Common myeloid progenitor, CD34-positive (primary cell): ENCODE results near the gene EXD3.

Source experiments
- CTCF ChIA-PET: fragments of 350-600 bp; sonication (Branson Sonifier 250); formaldehyde crosslinking; loops from one replicate; lab custom pipeline; 2021; ENCODE audit warnings: antibody characterized with exemption; lab: Charles Lee
- POLR2A ChIA-PET: fragments of 350-600 bp; sonication (Branson Sonifier 250); formaldehyde crosslinking; loops from one replicate; lab custom pipeline; 2021; ENCODE audit warnings: antibody characterized with exemption; lab: Charles Lee
- DNase-seq, 3 donors: peaks; one replicate each; pipeline versions ENCODE4 v3.0.0 to v3.0.0-alpha.2; 2013
- H3K27ac ChIP-seq, 2 experiments: 1 replicate in 1 of 2; 2 replicates in 1 of 2; pipeline ENCODE4 v1.7.0; 2013; ENCODE audit warnings: inconsistent platforms in 2 of 2, low read length in 2 of 2, mild to moderate bottlenecking in 2 of 2, low read depth in 1 of 2, moderate library complexity in 1 of 2; ENCODE audit not compliant: severe bottlenecking in 2 of 2, insufficient read depth in 1 of 2, poor library complexity in 1 of 2
- H3K27me3 ChIP-seq, 5 experiments: replicated peaks in 2 of 5; 1 replicate in 3 of 5; 2 replicates in 2 of 5; pipeline versions ENCODE4 v1.6.1 to v1.7.0; 2013; ENCODE audit warnings: low read length in 4 of 5, mild to moderate bottlenecking in 2 of 5, moderate library complexity in 2 of 5, inconsistent platforms in 1 of 5; ENCODE audit not compliant: insufficient read depth in 5 of 5, control insufficient read depth in 4 of 5
- H3K36me3 ChIP-seq, 4 experiments: 1 replicate in 2 of 4; 2 replicates in 2 of 4; pipeline versions ENCODE4 v1.6.1 to v1.7.0; 2013; ENCODE audit warnings: low read length in 3 of 4, control low read depth in 1 of 4, mild to moderate bottlenecking in 1 of 4; ENCODE audit not compliant: control insufficient read depth in 4 of 4, insufficient read depth in 4 of 4
- H3K4me1 ChIP-seq, 4 experiments: 1 replicate in 3 of 4; 2 replicates in 1 of 4; pipeline versions ENCODE4 v1.6.1 to v1.7.1; 2013; ENCODE audit warnings: low read length in 3 of 4, mild to moderate bottlenecking in 3 of 4, control low read depth in 1 of 4, inconsistent platforms in 1 of 4, moderate library complexity in 1 of 4; ENCODE audit not compliant: control insufficient read depth in 4 of 4, insufficient read depth in 4 of 4; ENCODE audit errors: control extremely low read depth in 1 of 4
- H3K4me3 ChIP-seq, 7 experiments: 1 replicate in 4 of 7; 2 replicates in 3 of 7; pipeline versions ENCODE4 v1.5.1 to v1.7.0; 2013; ENCODE audit warnings: mild to moderate bottlenecking in 7 of 7, low read length in 6 of 7, moderate library complexity in 6 of 7, inconsistent platforms in 2 of 7, low read depth in 2 of 7, control low read depth in 1 of 7; ENCODE audit not compliant: insufficient read depth in 4 of 7, control insufficient read depth in 1 of 7; ENCODE audit errors: extremely low read depth in 1 of 7
- H3K9me3 ChIP-seq, 5 experiments: 1 replicate in 4 of 5; 2 replicates in 1 of 5; pipeline versions ENCODE4 v1.6.1 to v1.7.1; 2013; ENCODE audit warnings: low read length in 4 of 5, mild to moderate bottlenecking in 2 of 5, inconsistent platforms in 1 of 5, low read depth in 1 of 5, moderate library complexity in 1 of 5; ENCODE audit not compliant: control insufficient read depth in 4 of 5, insufficient read depth in 2 of 5; ENCODE audit errors: control extremely low read depth in 1 of 5
- WGBS: methylation state at CpG from one replicate; pipeline ENCODE4 v1.1.5; 2013; ENCODE audit not compliant: insufficient coverage; 5-methylcytosine and 5-hydroxymethylcytosine counted together

EXD3 gene

GRCh38 chr9:137355761-137356365, 67.1 kb downstream of the EXD3 start:
- no peaks in the 10 kb centered on the region for H3K27me3 ChIP-seq
- 94% methylated on average over 14 of the region's 18 CpGs for WGBS
- ChIA-PET POLR2A (no interaction called here), CTCF (no interaction called here)
- H3K4me3 ChIP-seq: no peak overlapping the region
- no peak overlapping the region for H3K27ac ChIP-seq
- peaks cover 0 to 30% (median 18%) of the 10 kb centered on the region in 5 experiments for H3K9me3 ChIP-seq
- H3K36me3 ChIP-seq: peaks cover 0 to 6% (median 3%) of the 10 kb centered on the region in 4 experiments
- H3K4me1 ChIP-seq: no peaks in the 10 kb centered on the region
- DNase-seq: peak in 2 of 3 donors; percentile 27 to 49

- ChIA-PET CTCF (interaction anchor here (1.6 kb wide), 1 partner anchor 19 kb away, joined by 3 read pairs; no protein-coding TSS in a partner anchor), POLR2A (no interaction called here)
- DNase-seq: peak in 2 of 3 donors; percentile 69 to 80
- H3K36me3 ChIP-seq: peaks cover 0 to 6% (median 3%) of the 10 kb centered on the region in 4 experiments
- no peaks in the 10 kb centered on the region for H3K27me3 ChIP-seq
- H3K4me1 ChIP-seq: no peaks in the 10 kb centered on the region
- 93% methylated on average over 18 of the region's 30 CpGs for WGBS
- peaks cover 0 to 30% (median 18%) of the 10 kb centered on the region in 5 experiments for H3K9me3 ChIP-seq
- H3K4me3 ChIP-seq: no peak overlapping the region
- H3K27ac ChIP-seq: no peak overlapping the region
These were observed 67.9 kb downstream of the EXD3 start for GRCh38 chr9:137354845-137355760.

GRCh38 chr9:137354153-137354844, 68.7 kb downstream of the EXD3 start:
- Histone ChIP-seq H3K9me3 (peaks cover 0 to 30% (median 18%) of the 10 kb centered on the region in 5 experiments), H3K4me1 (no peaks in the 10 kb centered on the region), H3K27me3 (no peaks in the 10 kb centered on the region), H3K36me3 (peaks cover 0 to 6% (median 3%) of the 10 kb centered on the region in 4 experiments), H3K4me3 (no peak overlapping the region), H3K27ac (no peak overlapping the region)
- ChIA-PET CTCF (interaction anchor here (1.6 kb wide), 1 partner anchor 18 kb away, joined by 3 read pairs; no protein-coding TSS in a partner anchor), POLR2A (no interaction called here)
- 97% methylated on average over 25 of the region's 28 CpGs for WGBS
- peak in 2 of 3 donors; percentile 17 to 35 for DNase-seq

- WGBS: 97% methylated on average over 34 of the region's 43 CpGs
- POLR2A ChIA-PET: no interaction called here
These were observed 69.5 kb downstream of the EXD3 start for GRCh38 chr9:137353223-137354152.

GRCh38 chr9:137352511-137353222, 70.3 kb downstream of the EXD3 start:
- Histone ChIP-seq H3K36me3 (peaks cover 0 to 12% (median 1%) of the 10 kb centered on the region in 4 experiments), H3K4me3 (no peak overlapping the region), H3K27me3 (no peaks in the 10 kb centered on the region), H3K9me3 (peaks cover 0 to 23% (median 15%) of the 10 kb centered on the region in 5 experiments), H3K4me1 (no peaks in the 10 kb centered on the region), H3K27ac (no peak overlapping the region)
- POLR2A ChIA-PET: no interaction called here
- no peak for DNase-seq
- 99% methylated on average over 26 of the region's 26 CpGs for WGBS
- CTCF ChIA-PET: no interaction called here

More at GRCh38 chr9:137353223-137354152, 69.5 kb downstream of the EXD3 start:
- Histone ChIP-seq H3K4me1 (no peaks in the 10 kb centered on the region), H3K4me3 (no peak overlapping the region), H3K9me3 (peaks cover 0 to 30% (median 18%) of the 10 kb centered on the region in 5 experiments), H3K27ac (no peak overlapping the region), H3K36me3 (peaks cover 0 to 13% (median 3%) of the 10 kb centered on the region in 4 experiments), H3K27me3 (no peaks in the 10 kb centered on the region)
- CTCF ChIA-PET: interaction anchor here (1.6 kb wide), 1 partner anchor 17 kb away, joined by 3 read pairs; no protein-coding TSS in a partner anchor
- no peak for DNase-seq
